Inflammatory macrophage treated with lipopolysaccharide for 1 hour (primary cell): Measurements from ENCODE around the gene IRAK4.
A peak's percentile ranks its signal among the peaks of the same experiment; 100 is the strongest.

Experiments used
- DNase-seq, 2 donors: peaks; one replicate each; pipeline ENCODE4 v3.0.0-alpha.2; 2020 to 2022

IRAK4 gene

GRCh38 chr12:43776498-43776897 lies 17.7 kb downstream of the IRAK4 start:
- DNase-seq, result peak in 1 of 2 donors; percentile 30

GRCh38 chr12:43786899-43787693 lies 28.3 kb downstream of the IRAK4 start:
- DNase-seq, result no peak

GRCh38 chr12:43789941-43790340 lies 31.2 kb downstream of the IRAK4 start:
- DNase-seq, result no peak

- no peak for DNase-seq
Observed at GRCh38 chr12:43795716-43796280, 37.0 kb downstream of the IRAK4 start.

DNA sequence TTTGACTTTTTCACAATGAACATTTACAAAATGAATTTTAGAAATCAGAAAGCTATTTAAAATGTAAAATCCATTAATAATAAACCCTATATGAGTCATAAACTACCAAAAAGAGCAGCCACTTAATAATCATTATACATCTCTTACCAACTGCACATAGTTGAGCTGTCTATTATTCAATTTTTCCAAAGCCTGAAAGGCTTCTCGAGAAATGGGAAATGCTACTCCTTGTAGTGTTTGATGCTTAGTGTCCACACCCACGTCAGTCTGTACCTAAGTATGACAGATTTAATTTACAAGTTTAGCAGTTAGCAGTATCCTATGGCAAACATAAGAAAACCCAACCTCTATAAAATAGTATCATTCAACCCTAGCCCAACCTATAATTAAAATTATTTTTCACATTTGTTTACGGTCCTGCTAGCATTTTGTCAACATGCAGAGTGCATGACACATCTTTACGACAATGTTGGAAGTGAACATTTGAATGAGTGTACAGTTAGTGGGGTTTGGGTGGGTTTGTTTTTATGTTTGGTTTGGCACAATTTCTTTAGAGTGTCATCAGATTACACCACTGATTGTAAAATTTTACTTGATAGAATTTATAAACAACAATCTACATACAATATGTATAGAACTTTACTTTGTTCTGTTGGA lies 38.9 kb downstream of the IRAK4 start:
- DNase-seq, result no peak

DNA sequence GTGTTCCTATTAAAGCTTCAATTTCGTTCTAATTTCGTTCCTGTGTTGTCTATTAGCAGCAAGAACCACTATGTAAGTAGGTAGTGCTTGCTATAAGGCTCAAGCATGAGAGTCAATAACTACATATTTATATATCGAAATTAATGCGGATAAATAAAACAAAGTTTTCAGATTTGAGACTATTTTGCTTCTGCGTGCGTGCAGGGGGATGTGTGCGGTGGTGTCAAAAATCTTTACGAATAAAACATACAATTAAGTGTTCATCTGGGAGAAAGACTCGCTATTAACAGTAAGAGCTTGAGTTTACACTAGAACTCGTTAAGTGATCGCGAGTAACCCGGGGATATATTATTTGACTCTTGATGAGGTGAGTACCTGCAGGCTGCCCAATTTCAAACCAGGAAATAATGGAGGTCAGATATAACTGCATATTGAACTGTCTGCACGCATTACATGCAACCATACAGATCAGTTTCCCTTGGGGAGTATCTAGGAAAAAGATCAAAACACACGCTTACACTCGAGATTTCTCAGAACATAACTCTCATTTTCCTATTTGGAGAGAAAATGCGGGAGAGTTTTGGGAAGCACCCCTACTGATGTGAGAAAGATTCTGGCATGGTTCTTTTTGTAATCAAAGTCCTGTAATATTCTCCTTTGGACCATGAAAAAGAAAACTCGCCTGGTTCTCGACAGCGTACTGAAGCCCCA lies 46.6 kb downstream of the IRAK4 start:
- DNase-seq, result no peak

DNA sequence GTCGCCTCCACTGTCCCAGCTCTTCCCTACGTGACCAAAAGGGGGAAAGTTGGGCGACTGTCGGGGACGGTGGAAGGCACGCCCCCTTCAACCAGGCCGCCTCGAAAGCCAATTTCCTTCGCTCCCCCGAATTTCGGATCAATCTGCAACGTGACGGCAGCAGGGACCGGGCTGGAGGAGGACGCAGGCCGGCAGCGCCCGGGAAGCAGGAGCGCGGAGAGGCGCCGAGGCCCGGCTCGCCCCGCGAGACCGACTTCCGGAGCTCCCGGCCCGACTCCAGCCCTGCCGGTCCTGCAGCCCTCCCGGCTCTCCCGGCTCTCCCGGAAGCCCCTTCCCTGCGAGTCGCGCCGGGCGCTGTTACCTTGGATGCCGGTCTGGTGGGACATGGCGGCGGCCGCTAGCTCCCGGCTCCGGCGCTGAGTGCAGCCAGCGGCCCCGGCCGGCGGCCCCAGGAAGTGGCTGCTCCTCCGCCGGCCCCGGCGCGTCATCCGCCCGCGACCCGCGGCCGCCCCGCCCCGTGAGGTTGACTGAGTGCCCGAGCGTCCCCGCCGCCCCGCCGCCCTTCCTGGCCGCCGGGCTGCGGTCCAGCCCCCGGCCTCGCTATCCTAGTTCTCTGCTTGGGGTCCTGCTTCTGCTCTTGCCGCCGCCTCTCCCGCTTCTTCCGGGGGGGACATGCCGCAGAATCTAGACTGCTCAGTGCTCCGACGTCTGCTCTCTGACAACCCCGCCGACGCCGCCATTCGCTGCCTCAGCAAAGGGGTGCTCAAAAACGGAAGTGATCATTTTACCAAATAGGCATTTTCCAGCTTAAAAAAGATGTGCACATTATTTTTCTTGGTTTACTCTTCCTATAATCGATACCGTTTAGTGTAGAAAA lies 47.3 kb downstream of the IRAK4 start, which contains the start of gene TWF1:
Gene TWF1 (minus strand): TSS at position 458 of the 877 bp plus-strand sequence. CDS start 72 bp downstream, at position 386.
- DNase-seq, result peak; percentile 75 to 85

GRCh38 chr12:43806737-43807072 lies 48.0 kb downstream of the IRAK4 start:
- DNase-seq, result no peak

DNA sequence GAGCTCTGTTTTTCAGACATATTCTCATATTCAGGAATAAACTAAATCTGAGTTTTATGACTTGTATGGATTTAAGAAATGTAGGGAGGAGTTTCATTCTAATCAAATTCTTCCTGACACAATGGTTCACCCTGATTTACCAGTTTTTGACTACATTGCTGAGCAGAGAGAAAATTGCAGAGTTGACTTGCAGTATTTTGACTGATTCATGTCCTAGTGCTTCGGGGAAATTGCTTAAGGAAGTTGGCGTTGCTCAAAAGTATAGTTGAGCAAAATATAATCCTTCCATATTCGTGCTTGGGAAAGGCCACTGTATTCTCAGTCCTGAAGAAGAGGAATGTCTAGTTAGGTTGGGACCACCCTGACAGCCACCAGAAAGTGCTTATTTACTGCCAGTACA lies 48.6 kb downstream of the IRAK4 start:
- peak; percentile 67 to 70 for DNase-seq

DNA sequence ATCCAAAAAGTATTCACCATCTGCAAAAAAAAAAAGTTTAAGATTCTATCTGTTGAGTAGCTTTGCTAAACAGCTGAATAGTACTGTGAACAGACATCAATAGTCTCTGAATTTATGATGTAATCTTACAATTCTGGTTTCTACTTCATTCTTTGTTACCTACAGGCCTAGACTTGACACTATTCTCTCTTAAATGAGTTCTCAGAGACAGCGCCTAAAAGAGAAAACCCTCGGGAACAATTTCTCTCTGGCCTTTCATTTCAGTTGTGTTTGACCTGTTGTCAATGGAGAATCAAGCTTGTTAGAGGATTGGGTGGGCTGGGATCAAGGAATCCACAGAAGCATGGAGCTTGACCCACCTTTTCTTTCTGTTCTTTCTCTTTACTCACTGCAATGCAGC lies 53.3 kb downstream of the IRAK4 start:
- DNase-seq, result no peak

- no peak for DNase-seq
Observed at GRCh38 chr12:43812926-43813325, 54.2 kb downstream of the IRAK4 start.

GRCh38 chr12:43815416-43815815 lies 56.7 kb downstream of the IRAK4 start:
- DNase-seq, result no peak

- DNase-seq, result no peak
Observed at GRCh38 chr12:43816168-43816567, 57.4 kb downstream of the IRAK4 start.

GRCh38 chr12:43824207-43824775 lies 65.5 kb downstream of the IRAK4 start:
- DNase-seq, result no peak

DNA sequence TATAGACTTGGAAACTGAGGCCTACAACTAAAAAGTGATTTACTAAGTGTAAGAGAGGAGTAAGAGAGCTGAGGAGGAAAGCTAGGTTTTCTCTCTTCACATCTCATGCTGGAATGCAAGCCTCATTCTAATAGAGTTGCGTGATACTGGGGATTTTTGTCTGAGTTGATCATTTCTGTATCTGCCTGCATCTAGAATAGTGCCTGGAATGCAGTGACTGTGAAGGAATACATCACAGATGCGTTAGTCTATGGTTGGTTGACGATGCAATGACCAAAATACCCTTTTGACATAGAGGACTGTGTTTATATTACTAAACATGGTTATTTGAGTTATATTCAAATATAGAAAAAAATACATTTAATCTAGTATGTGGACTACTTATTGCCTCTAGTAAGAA lies 67.9 kb downstream of the IRAK4 start:
- DNase-seq, result no peak

DNA sequence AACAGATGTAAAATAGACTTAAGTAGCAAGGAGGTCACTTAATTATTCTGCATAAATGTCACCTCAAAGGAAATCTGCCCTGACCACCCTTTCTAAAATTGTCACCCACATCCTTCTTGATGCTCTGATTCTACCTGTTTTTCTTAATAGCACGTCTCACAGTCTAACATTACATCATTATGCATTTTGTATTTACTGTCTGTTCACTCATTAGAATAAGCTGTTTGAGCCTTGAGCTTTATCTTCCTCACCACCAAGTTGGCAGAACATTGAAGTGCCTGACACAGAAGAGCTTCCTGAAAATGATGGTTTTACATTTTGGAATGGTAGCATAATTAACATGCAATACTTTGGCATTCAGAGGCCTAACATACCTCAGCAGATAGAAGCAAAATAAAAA lies 68.3 kb downstream of the IRAK4 start:
- no peak for DNase-seq

GRCh38 chr12:43832463-43833168 lies 73.9 kb downstream of the IRAK4 start:
- DNase-seq, result peak; percentile 45 to 48

GRCh38 chr12:43835264-43835655 lies 76.5 kb downstream of the IRAK4 start:
- DNase-seq, result no peak

DNA sequence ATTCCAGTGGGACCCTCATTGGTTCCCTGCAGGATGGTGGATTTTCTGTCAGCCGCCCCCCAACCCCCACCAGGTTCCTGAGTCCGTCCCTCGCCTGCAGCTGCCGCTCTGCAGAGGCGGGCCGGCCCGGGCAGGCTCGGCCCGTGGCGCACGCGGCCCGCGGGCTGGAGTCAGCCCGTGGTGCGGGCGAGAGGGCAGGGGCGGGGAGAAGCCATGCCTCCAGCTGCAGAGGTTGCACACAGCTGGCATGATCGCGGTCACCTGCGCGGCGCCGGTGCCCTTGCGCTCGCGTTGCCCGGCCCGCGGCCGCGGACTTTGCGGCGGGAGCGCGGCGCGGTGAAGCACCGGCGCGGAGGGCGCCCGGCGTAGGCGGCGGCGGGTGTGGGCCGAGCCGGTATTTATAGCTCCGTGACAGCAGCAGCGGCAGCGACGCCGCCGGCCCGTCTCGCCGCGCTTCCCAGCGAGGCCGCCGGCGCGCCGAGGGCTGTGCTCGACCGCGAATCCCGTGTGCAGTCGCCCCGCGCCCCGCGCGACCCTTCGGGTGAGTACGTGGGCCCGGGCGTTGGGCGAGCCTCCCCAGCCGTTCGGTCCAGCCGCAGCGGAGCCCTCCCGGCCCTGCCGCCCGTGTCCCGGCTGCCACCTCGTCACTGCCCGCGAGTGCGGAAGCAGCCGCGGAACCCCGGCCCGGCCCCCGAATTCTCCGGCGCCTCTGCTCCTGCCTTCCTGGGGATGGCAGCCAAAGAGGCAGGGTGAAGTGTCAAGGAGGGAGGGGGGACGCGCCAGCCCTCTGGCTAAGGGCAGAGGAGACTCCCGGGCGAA lies 77.1 kb downstream of the IRAK4 start, which contains the start of gene TMEM117:
Gene TMEM117 (plus strand): TSS at position 426 of the 819 bp plus-strand sequence.
- peak; percentile 38 to 61 for DNase-seq

- peak; percentile 31 to 44 for DNase-seq
Observed at GRCh38 chr12:43836475-43836989, 77.8 kb downstream of the IRAK4 start.
